Left forelimb (tissue), 1 donor: ENCODE results near the gene ITPR1.

Source experiments
- DNase-seq: peaks from one replicate; pipeline ENCODE4 v3.0.0-alpha.2; 2018; ENCODE audit warnings: low spot score

The ITPR1 gene

GRCh38 chr3:4686619-4687018, 193.5 kb downstream of the ITPR1 start:
- DNase-seq: no peak

- no peak for DNase-seq
These were observed 194.0 kb downstream of the ITPR1 start for GRCh38 chr3:4687167-4687566.

GRCh38 chr3:4687596-4687995, 194.4 kb downstream of the ITPR1 start:
- no peak for DNase-seq

GRCh38 chr3:4688411-4688810, 195.3 kb downstream of the ITPR1 start:
- no peak for DNase-seq

- no peak for DNase-seq
These were observed 195.9 kb downstream of the ITPR1 start for GRCh38 chr3:4689021-4689420.

- DNase-seq: no peak
These were observed 197.1 kb downstream of the ITPR1 start for GRCh38 chr3:4690277-4690676.

- DNase-seq: no peak
These were observed 200.5 kb downstream of the ITPR1 start for GRCh38 chr3:4693620-4694019.

GRCh38 chr3:4695846-4696245, 202.7 kb downstream of the ITPR1 start:
- no peak for DNase-seq

GRCh38 chr3:4696266-4696665, 203.1 kb downstream of the ITPR1 start:
- DNase-seq: no peak

- no peak for DNase-seq
These were observed 205.1 kb downstream of the ITPR1 start for GRCh38 chr3:4698125-4698821.

GRCh38 chr3:4703054-4703480, 209.9 kb downstream of the ITPR1 start:
- DNase-seq: no peak

GRCh38 chr3:4704552-4704951, 211.4 kb downstream of the ITPR1 start:
- no peak for DNase-seq

GRCh38 chr3:4707324-4707723, 214.2 kb downstream of the ITPR1 start:
- no peak for DNase-seq

GRCh38 chr3:4708230-4708629, 215.1 kb downstream of the ITPR1 start:
- DNase-seq: no peak

- no peak for DNase-seq
These were observed 216.2 kb downstream of the ITPR1 start for GRCh38 chr3:4709341-4709740.

GRCh38 chr3:4710191-4710590, 217.0 kb downstream of the ITPR1 start:
- DNase-seq: no peak

- no peak for DNase-seq
These were observed 218.5 kb downstream of the ITPR1 start for GRCh38 chr3:4711680-4711992.

- no peak for DNase-seq
These were observed 219.0 kb downstream of the ITPR1 start for GRCh38 chr3:4712109-4712508.

- DNase-seq: no peak
These were observed 220.9 kb downstream of the ITPR1 start for GRCh38 chr3:4714045-4714444.

GRCh38 chr3:4716266-4716665, 223.1 kb downstream of the ITPR1 start:
- no peak for DNase-seq

- no peak for DNase-seq
These were observed 223.7 kb downstream of the ITPR1 start for GRCh38 chr3:4716706-4717362.

GRCh38 chr3:4717363-4717740, 224.2 kb downstream of the ITPR1 start:
- no peak for DNase-seq

- DNase-seq: no peak
These were observed 225.1 kb downstream of the ITPR1 start for GRCh38 chr3:4718179-4718736.

- DNase-seq: no peak
These were observed 225.9 kb downstream of the ITPR1 start for GRCh38 chr3:4719046-4719501.
